ENCODE measurements around the gene TTC33. TPM values are rescaled to one million over a fixed set of nuclear protein-coding genes. Genes with fewer than 3 reads are reported as not detected.

TTC33 gene
- total and polyA plus RNA-seq, 7 donors: 11.0 to 38.5 (median 25.3) TPM

DNA sequence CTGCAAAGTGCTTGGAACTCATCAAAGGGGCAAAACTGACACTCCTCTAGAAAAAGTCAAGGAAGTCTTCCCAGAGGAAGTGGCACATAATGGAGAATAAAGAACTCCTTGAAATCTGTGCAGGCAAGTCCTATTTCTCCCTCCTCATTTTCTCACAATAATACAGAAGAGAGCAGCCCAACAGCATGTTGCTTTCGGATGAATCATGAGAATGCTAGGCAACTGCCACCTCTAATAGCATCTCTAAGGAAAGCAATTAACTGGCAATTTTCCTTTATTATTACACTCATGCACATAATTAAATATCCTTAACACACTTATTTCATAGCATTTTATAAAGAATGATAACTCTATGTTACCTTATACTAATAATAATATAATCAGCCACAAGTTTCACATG, 198.3 kb downstream of the TTC33 start:
- H3K36me3 ChIP-seq (ENCODE audit: insufficient read depth in 1 of 2, low read depth in 1 of 2): no peaks in the 10 kb centered on the region
- H3K9me3 ChIP-seq: no peaks in the 10 kb centered on the region
- TF ChIP-seq, protein P1, sequence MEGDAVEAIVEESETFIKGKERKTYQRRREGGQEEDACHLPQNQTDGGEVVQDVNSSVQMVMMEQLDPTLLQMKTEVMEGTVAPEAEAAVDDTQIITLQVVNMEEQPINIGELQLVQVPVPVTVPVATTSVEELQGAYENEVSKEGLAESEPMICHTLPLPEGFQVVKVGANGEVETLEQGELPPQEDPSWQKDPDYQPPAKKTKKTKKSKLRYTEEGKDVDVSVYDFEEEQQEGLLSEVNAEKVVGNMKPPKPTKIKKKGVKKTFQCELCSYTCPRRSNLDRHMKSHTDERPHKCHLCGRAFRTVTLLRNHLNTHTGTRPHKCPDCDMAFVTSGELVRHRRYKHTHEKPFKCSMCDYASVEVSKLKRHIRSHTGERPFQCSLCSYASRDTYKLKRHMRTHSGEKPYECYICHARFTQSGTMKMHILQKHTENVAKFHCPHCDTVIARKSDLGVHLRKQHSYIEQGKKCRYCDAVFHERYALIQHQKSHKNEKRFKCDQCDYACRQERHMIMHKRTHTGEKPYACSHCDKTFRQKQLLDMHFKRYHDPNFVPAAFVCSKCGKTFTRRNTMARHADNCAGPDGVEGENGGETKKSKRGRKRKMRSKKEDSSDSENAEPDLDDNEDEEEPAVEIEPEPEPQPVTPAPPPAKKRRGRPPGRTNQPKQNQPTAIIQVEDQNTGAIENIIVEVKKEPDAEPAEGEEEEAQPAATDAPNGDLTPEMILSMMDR (IDR thresholded peaks at IDR 0.05): no peak
- ATAC-seq (no peak), DNase-seq (no peak)
- no peaks in the 10 kb centered on the region for H3K27me3 ChIP-seq (ENCODE audit: insufficient read depth in 3 of 3, low read length in 2 of 3)
- 68 to 92% (median 82%) methylated on average over 1 of the region's 1 CpG for WGBS, 3 donors
- H3K4me3 ChIP-seq: no peak overlapping the region
- intact Hi-C loops (cut with DNase I): no loop called here
- H3K4me1 ChIP-seq: no peaks in the 10 kb centered on the region
- H3K27ac ChIP-seq: no peak overlapping the region

DNA sequence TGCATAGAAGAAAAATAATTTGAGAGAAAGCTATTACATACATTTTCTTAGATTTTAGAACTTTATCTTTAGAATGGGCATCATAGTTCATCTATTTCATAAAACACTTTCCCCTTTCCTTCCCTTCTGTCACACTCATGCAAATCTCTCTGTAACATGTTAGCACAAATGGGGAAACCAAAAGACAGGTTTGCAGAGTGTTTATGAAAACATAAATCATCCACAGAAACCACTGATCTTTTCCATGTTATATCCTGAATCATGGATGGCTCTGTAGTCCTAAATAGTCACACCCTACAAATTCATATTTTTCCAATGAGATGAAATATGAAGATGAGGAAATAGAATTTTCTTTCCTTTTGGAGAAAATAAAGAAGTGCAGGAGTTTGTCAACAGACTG, 198.9 kb downstream of the TTC33 start:
- intact Hi-C loops (cut with DNase I): no loop called here
- no peak for ATAC-seq
- Histone ChIP-seq H3K4me3 (no peak overlapping the region), H3K4me1 (no peaks in the 10 kb centered on the region), H3K9me3 (no peaks in the 10 kb centered on the region), H3K36me3 (ENCODE audit: insufficient read depth in 1 of 2, low read depth in 1 of 2) (no peaks in the 10 kb centered on the region), H3K27ac (no peak overlapping the region), H3K27me3 (ENCODE audit: insufficient read depth in 3 of 3, low read length in 2 of 3) (no peaks in the 10 kb centered on the region)
- DNase-seq: no peak
- TF ChIP-seq, protein P1 (IDR thresholded peaks at IDR 0.05): no peak

DNA sequence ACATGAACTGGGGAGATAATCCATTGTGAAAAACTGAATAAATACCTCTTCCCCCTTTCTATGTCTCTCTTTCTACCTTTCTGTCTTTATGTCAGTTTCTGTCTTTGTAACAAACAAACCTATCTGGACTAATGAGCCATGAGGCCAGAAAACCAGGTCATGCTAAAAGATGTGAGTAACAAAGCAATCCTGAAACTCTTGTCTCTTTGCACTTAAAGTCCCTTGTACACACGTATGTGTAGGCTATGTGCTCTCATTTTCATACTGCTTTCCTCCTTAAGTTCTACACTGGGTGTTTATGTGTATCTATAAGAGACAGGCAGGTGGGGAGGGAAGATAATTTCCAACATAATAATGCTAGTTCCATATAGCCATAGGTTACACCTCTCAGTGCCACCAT, 199.9 kb downstream of the TTC33 start:
- ATAC-seq: no peak
- DNase-seq: no peak
- H3K27me3 ChIP-seq (ENCODE audit: insufficient read depth in 3 of 3, low read length in 2 of 3): no peaks in the 10 kb centered on the region
- WGBS, 3 donors: 80 to 95% (median 84%) methylated on average over 1 of the region's 1 CpG
- no peaks in the 10 kb centered on the region for H3K9me3 ChIP-seq
- intact Hi-C loops (cut with DNase I): no loop called here
- TF ChIP-seq, protein P1 (IDR thresholded peaks at IDR 0.05): no peak
- no peaks in the 10 kb centered on the region for H3K4me1 ChIP-seq
- no peak overlapping the region for H3K27ac ChIP-seq
- no peaks in the 10 kb centered on the region for H3K36me3 ChIP-seq (ENCODE audit: insufficient read depth in 1 of 2, low read depth in 1 of 2)
- H3K4me3 ChIP-seq: no peak overlapping the region

DNA sequence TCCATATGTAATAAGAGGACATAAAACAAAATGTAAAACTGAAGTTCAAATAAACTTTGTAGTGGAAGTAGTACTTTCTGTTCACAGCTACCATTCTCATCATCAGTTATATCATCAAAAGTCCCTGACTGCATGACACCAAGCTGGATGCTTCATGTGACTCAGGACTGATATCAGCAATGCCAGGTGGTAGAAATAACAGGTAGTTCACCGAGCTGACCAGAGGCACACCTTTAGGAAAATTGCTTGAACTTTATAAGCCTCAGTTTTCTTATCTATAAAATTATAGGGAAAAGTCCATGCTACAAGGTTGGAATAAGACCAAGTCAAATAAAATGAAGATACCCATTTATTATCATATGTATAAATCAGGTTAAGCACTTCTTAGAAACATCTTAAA, 200.9 kb downstream of the TTC33 start:
- Histone ChIP-seq H3K27me3 (ENCODE audit: insufficient read depth in 3 of 3, low read length in 2 of 3) (no peaks in the 10 kb centered on the region), H3K4me1 (no peaks in the 10 kb centered on the region), H3K36me3 (ENCODE audit: insufficient read depth in 1 of 2, low read depth in 1 of 2) (no peaks in the 10 kb centered on the region), H3K4me3 (no peak overlapping the region), H3K9me3 (no peaks in the 10 kb centered on the region), H3K27ac (no peak overlapping the region)
- no peak for DNase-seq
- 81 to 91% (median 81%) methylated on average over 1 of the region's 1 CpG for WGBS, 3 donors
- ATAC-seq: no peak
- intact Hi-C loops (cut with DNase I): no loop called here
- TF ChIP-seq, protein P1 (IDR thresholded peaks at IDR 0.05): no peak

DNA sequence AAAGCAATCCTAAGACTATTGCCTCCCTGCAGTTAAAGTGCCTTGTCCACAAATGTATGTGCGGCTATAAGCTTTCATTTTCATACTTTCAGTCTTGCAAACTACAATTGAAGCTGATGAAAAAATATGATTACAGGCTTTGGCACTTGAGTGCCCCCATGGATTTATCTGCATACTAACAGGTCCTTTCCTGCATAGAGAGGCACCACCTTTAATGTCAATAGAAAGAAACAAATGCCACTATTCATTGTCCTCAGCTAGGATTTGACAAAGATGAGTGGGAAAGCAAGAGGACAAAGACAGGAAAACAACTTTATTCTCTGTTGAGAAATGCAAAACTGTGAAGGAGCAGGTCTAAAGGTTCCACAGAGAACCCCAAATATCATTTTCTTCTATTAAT, 201.7 kb downstream of the TTC33 start:
- 96 to 100% (median 96%) methylated on average over 1 of the region's 1 CpG for WGBS, 3 donors
- no peaks in the 10 kb centered on the region for H3K36me3 ChIP-seq (ENCODE audit: insufficient read depth in 1 of 2, low read depth in 1 of 2)
- intact Hi-C loops (cut with DNase I): no loop called here
- no peaks in the 10 kb centered on the region for H3K4me1 ChIP-seq
- no peaks in the 10 kb centered on the region for H3K9me3 ChIP-seq
- H3K27me3 ChIP-seq (ENCODE audit: insufficient read depth in 3 of 3, low read length in 2 of 3): no peaks in the 10 kb centered on the region
- no peak overlapping the region for H3K27ac ChIP-seq
- TF ChIP-seq, protein P1 (IDR thresholded peaks at IDR 0.05): no peak
- no peak for ATAC-seq
- DNase-seq: no peak
- H3K4me3 ChIP-seq: no peak overlapping the region

Measured in psoas muscle (tissue), 8 donors.